Activated CD4-positive, alpha-beta T cell treated with anti-CD3 and anti-CD28 coated beads, Interleukin-2, amount 50 U/mL, for 4 hours (primary cell): ENCODE measurements around the gene EFNA1.
A peak's percentile ranks its signal among the peaks of the same experiment; 100 is the strongest.
"Not testable (repeated sequence)": the region's sequence is repeated elsewhere in the genome, so short reads cannot be mapped to it uniquely, and the experiment has no call there.

ENCODE experiments used
- DNase-seq, 2 experiments: peaks; one replicate each; pipeline ENCODE4 v3.0.0-alpha.2; 2020

The EFNA1 gene

DNA sequence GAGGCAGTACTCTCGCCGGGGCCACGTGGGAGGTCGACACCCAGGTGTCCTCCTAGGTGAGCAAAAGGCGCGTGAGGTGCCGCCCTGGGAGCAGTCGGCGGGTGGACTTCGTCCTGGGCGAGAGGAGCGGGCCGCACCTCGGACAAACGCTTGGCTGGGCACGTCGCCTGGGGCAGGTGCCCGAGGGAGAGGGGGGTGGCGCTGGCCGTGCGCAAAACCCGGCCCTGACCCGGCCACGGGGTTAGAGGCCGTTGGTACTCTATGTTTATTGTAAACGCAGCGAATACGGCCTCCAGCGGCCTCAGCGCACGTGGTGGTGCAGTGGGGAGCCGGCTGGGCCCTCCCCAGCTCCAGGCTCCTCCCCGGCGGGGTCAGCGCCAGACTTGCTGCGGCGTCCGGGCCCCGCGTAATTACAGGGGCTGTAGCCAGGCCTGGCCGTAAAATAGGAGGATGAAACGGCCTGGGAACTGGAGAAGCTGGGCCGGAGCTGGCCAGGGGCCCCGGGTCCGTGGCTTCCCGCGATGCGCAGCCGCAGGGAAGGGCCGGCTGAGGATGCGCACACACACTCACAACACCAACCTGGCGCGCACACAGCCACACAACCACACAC lies 1.6 kb upstream of the EFNA1 start:
- DNase-seq = no peak

DNA sequence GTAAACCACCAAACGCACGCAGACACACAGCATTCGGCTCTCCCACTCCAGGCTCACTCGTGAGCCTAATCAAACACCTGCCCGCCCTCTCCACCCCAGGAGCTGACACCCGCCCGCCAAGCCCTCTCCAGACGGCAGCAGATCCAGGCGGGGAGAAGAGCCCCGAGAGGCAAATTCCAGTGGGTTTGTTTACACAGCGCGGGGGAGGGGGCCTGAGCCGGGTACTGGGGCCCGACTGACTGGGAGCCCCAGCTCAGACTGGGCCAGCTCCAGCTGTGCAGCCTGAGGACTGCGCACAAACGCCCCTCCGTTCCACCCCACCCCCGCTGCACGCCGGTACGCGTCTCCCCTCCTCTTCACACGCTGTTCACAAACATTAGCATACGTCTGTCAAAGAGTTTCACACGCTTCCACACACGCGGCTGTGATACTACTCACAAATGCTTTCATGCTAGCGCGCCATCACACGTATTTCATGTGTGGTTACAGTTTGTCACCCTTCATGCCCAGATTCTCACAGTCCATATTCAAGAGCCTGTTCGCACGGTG lies 1.0 kb upstream of the EFNA1 start:
- no peak for DNase-seq

DNA sequence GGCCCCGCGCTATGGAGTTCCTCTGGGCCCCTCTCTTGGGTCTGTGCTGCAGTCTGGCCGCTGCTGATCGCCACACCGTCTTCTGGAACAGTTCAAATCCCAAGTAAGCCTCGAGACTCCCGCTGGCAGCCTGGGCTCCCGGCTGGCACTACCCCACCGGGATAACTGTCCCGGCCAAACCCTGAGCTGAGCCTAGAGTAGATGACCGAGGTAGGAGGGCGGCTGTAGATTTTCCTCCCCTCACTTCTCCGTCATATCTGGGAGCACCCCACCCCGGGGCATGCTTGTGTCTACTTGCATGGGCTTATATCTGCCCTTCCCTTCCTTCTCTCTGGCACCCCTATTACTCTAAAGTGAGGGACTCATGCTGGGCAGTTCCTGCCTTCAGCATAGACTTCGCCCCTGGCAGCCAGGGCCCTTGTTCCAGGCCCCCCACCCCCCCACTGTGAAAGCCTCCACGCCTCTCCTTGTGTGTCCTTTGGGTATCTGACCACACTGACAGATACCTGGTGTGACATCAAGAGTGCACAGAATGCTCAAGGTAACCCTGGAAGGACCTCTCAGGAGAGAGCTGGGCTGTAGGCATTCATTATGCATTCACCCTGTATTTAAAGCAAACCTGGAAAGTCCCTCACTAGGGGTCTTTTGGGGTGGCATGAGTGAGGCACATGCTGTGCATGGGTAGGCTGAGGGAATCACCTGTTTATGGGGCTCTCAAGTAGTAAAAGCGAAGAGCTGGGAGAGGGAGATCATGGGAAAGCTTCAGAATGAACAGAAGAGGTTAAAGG lies 485 bp downstream of the EFNA1 start:
- DNase-seq = no peak

DNA sequence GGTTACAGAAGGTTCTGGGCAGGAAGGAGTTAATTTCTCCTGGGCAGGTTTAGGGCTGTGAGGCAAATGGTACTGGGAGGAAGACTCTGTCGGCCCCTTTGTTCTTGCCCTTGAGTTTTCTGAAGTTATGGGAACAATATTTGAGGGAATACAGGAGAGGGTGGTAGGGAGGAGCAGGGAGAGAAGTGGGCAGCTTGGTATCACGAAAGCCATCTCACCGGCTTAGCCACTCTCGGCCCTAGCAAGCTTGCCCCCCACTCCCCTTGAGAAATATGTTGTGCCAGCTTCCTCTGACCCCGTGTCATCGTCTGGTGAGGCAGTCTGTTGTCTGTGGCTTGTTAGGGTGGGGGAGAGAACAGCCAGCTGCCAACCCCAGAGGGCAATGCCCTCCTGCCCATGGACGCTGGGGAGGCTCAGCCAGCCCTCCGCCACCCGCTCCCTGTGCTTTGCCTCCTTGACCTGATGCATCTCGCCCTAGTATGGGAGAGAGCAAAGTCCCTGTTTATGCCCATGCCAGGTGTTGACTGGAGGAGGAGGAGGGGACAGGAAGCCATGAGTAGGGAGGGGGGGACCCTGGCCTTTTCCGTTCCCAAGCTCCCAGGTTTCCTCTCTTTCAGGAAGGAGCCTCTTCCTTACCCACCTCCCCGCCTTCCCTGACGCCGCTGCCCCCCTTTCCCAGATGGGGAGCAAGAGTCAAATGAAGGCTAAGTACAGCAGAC lies 1.2 kb downstream of the EFNA1 start:
- DNase-seq = no peak

DNA sequence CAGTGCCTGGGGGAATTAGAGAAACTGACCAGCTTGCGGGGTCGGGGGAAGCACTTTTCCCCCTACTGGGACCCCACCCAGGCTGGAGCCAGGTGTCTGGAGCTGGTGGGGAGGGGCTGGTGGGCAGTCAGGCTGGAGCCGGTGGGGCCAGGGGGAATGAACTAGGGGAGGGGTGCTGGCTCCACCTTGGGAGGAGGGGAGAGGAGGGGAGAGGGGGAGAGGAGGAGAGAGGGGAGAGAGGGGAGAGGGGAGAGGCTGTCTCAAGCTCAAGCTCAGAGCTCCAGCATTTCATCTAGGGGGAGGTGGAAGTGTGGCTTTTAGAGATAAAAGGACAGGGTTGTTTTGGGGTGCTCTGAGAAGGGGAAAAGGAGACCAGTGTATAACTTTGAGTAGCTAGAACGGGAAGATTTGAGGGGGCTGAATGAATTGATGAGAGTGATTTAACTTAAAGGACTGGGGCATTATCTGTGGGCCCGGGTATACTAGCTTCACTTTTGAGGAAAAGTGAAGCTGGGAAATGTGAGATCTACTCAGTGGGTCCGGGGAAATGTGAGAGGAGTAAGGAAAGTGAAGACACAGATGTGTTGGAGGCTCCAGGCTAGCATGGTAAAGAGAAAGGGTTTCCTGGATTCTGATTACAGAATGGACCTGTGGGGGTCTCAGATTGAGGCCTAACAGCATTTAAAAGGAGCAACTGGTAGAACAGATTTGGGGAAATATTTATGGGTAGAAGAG lies 2.8 kb downstream of the EFNA1 start:
- DNase-seq = no peak

DNA sequence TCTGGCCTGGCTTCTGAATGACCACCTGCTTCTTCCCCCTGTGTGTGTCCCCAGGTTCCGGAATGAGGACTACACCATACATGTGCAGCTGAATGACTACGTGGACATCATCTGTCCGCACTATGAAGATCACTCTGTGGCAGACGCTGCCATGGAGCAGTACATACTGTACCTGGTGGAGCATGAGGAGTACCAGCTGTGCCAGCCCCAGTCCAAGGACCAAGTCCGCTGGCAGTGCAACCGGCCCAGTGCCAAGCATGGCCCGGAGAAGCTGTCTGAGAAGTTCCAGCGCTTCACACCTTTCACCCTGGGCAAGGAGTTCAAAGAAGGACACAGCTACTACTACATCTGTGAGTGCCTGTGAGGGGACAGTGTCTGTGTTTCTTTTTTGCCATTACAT lies 3.6 kb downstream of the EFNA1 start:
- DNase-seq = no peak

DNA sequence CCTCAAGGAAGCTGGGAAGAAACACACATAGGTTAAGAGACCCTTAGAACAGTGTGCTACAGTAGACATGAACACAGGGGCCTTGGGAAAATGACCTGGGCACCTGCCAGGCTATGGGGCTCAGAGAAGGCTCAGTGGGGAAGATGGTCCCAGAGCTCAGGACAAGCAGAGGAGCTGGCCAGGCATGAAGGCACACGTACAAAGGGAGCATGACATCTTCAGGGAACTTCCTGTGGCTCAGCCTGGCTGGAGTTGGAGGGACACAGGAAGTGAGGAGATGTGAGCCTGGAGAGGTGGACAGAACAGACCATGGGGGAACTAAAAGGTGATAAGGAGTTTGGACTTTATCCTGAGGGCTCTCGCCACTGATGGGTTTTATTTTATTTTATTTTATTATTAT lies 4.2 kb downstream of the EFNA1 start:
- no peak for DNase-seq

DNA sequence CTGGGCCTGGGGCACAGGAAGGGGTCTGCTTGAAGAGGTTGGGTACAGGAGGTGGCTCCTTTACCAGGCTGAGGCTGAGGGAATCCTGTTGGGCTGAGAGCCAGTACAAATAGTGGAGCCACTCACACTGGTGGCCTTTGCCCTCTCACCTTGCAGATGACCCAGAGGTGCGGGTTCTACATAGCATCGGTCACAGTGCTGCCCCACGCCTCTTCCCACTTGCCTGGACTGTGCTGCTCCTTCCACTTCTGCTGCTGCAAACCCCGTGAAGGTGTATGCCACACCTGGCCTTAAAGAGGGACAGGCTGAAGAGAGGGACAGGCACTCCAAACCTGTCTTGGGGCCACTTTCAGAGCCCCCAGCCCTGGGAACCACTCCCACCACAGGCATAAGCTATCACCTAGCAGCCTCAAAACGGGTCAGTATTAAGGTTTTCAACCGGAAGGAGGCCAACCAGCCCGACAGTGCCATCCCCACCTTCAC lies 6.2 kb downstream of the EFNA1 start:
- no peak for DNase-seq

DNA sequence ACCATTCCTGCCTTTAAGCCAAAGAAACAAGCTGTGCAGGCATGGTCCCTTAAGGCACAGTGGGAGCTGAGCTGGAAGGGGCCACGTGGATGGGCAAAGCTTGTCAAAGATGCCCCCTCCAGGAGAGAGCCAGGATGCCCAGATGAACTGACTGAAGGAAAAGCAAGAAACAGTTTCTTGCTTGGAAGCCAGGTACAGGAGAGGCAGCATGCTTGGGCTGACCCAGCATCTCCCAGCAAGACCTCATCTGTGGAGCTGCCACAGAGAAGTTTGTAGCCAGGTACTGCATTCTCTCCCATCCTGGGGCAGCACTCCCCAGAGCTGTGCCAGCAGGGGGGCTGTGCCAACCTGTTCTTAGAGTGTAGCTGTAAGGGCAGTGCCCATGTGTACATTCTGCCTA lies 6.6 kb downstream of the EFNA1 start:
- DNase-seq = no peak

DNA sequence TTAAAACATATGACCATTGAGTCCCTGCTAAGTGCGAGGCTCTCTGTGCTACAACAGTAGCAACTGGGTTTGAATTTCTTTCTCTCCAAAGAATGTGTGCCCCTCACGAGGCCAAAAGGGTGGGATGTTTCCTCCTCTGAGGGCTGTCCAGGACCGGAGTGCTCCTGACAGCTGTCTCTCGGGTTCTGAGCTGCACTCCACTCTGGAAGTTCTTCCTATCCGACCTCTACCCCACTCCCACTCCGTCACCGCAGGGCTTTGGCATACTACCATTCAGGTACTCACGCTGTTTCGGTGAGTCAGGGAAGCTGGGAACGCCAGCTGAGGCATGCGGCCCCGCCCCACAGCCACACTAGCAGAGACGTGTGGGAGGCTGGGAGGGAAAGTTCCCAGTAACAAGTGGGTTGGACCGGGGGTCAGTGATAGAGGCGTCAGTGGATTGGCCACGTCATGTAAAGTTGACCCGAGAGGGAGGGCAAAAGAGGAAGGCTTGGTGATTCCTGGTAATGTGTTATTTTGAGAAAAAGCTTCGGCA lies 7.3 kb downstream of the EFNA1 start:
- peak; percentile 73 to 77 for DNase-seq

DNA sequence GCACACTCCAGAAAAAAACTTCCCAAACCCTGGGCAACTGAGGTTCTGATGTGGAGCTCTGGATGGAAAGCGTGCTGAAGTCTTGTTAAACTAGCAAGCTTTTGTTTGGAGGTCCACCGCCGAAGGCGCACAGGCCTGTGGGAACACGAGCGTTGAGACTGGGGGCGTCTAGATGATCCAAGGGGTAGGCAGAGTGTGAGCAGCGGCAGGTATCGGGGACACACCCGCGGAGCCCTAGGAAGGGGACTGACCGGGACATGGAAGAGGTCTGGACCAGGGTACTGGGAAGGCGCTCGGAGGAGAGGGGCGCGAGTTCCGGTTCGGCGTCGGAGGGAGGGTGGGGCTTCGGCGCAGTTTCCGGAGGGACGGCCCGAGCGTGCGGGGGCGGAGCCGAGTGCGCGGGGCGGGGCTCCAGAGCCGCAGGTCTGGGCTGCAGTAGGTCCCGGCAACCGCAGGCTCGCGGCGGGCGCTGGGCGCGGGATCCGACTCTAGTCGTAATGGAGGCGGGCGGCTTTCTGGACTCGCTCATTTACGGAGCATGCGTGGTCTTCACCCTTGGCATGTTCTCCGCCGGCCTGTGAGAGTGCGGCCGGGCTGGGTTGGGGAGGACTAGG lies 7.8 kb downstream of the EFNA1 start, which contains the start of gene SLC50A1:
SLC50A1 (plus strand) TSS at position 438 of the 614 bp plus-strand sequence; CDS start at position 498, 60 bp downstream.
- DNase-seq = peak; percentile 84

DNA sequence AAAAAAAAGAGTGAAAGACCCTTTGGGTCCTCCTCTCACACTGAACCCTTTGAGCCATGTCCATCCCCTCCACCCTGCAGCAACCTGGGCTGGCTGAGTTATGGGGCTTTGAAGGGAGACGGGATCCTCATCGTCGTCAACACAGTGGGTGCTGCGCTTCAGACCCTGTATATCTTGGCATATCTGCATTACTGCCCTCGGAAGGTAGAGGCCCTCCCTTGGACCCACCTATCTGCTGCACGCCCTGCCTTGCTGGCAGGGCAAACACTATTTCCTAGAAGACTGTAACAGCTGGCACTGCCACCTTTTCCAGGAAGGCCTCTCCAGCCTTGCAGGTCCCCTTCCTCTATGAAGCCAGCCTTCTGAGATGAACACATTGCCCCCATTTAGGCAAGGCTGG lies 9.1 kb downstream of the EFNA1 start:
- DNase-seq = no peak

DNA sequence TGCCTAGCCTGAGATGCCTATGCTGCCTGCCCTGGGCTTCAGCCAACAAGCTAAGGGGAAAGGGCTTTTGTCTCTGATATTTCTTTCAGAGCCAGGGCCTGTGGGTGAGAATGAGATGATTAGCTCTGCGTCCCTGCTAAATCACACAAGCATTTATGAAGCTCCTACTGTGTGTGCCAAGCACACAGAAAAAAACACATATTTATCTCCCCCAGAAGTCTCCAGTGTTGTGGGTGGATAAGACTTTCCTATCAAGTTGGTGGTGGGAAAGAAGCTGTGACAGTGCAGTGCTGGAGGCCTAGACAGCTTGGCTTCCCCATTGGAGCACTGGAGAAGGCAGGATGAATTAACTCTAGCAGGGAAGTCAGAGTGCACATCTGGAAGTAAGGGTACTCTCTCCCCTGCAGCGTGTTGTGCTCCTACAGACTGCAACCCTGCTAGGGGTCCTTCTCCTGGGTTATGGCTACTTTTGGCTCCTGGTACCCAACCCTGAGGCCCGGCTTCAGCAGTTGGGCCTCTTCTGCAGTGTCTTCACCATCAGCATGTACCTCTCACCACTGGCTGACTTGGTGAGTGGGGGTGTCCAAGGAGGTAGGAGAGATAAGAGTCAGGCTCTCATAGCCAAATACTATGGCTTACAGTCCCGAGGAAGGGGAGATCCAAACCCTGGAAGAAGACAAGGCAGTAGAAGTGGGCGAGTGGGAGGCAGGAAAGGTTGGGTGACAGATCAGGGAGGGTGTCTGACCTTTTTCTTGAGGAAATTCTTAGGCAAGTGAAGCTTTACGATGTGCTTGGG lies 9.7 kb downstream of the EFNA1 start:
- DNase-seq = no peak

DNA sequence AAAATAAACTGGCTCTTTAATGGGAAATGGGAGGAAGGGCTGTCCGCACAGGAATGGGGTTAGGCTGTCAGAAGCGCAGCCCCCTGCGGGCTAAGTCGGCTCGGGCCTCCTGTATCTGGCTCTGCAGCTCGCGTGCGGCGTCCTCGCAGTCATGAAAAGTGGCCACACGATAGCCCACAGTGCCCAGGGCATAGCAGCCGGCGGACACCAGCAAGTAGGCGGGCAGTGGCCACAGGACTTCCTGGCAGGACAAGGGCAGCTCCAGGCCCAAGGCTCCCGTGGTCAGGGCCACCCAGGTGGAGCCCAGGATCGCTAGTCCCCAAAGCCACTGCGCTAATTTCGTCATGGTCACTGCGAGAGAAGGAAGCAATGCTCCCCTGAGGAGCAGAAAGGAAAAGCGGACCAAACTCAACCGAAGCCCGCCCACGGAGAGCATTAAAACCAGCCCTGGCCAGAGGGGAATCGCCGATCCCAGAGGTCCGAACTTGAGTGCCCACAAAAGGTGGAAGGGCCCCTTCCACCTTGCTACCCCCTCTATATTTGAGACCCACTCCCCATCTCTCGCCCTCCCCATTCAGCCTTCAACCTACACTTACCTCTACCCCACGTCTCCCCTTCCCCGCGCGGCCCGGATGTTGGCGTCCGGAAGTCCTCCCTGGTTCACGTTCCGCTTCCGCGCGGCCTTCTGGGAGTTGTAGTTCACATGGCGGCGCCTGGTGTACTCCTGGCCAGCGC lies 12.4 kb downstream of the EFNA1 start, which contains the start of gene DPM3:
DPM3 (minus strand) TSS at position 637 of the 735 bp plus-strand sequence; CDS start at position 346, 291 bp downstream.
- peak; percentile 88 to 89 for DNase-seq

DNA sequence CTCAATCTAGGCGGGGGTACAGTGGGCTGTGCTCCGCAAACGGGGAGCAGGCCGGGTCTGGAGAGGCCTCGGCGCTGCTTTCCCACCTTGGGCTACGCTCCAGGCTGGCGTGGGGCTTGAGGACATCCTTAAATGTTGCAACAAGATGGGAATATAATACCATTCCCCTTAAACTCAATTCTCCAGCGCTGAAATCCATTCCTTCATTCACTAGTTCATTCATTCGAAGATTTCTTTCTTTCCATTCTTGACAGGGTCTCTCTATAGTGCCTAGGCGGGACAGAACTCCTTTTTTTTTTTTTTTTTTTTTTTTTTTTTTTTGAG lies 12.9 kb downstream of the EFNA1 start:
- DNase-seq = no peak

DNA sequence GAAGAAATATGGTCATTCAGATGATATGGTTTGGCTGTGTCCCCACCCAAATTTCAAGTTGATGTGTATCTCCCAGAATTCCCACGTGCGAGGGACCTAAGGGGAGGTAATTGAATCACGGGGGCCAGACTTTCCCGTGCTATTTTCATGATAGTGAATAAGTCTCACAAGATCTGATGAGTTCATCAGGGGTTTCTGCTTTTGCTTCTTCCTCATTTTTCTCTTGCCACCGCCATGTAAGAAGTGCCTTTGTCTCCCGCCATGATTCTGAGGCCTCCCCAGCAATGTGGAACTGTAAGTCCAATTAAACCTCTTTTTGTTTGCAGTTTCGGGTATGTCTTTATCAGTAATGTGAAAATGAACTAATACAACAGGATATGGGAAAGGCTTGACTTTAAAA lies 14.1 kb downstream of the EFNA1 start:
- DNase-seq = no peak

DNA sequence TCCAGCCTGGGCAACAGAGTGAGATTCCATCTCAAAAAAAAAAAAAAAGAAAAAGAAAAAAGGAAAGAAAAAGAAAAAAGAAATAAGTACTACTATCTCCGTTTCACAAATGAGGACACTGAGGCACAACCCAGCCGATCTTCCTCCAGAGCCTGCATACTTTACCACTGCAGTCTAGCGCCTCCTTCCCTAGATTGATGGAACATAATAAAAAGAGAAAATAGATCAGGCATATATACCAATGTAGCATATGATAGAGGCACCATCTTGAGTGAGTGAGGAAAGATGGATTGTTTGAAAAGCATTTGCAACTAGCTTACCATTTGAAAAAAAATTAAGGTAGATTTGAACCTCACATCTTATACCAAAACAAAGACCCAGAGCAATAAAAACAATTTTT lies 17.8 kb downstream of the EFNA1 start:
- no peak for DNase-seq

DNA sequence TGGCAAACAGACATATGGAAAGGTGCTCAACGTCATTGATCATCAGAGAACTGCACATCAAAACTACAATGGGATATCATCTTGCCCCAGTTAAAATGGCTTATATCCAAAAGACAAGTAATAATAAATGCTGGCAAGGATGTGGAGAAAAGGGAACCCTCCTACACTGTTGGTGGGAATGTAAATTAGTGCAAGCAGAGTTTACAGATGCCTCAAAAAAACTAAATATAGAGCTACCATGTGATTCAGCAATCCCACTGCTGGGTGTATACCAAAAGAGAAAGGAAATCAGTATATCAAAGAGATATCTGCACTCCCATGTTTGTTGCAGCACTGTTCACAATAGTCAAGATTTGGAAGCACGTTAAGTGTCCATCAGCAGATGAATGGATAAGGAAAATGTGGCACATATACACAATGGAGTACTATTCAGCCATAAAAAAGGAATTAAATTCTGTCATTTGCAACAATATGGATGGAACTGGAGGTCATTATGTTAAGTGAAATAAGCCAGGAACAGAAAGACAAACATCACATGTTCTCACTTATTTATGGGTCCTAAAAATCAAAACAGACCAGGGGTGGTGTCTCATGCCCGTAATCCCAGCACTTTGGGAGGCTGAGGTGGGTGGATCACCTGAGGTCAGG lies 28.4 kb downstream of the EFNA1 start:
- not testable (repeated sequence) for DNase-seq

DNA sequence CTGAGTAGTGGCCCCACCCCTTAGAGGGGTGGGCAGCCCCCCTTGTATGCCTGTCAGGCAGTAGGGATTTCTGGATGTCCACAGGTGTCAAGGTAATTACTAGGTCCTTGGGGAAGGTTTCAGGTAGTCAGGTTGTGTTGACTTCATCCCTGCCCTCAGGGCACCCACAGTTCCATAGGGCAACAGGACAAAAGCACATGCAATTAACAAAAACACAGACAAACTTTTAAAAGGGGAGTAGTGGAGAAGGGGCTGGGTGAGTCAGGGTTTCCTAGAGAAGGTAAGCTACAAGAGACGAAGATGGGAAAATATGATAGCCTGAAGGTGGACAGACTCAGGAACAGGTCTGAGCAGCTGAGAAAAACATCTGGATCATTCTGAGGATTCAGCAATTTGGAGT lies 31.3 kb downstream of the EFNA1 start:
- no peak for DNase-seq

DNA sequence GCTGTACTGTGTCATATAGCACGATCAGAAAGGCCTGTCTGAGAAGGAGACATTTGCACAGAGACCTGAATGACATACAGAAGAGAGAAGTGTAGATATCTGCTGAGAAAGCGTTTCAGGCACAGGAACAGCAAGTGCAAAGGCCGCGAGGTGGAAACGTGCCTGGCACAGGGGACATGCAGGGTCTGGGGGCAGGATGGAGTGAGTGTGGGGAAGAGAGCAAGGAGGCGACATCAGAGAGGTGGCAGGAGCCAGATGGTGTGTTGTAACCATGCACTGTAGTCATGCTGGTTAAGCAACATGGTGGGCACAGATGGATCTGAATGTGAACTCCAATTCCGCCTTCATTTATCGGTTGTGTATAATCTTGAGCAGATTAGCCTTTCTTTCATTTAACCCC lies 32.5 kb downstream of the EFNA1 start:
- DNase-seq = no peak
